ENCODE data around the gene NFIC.

DNA sequence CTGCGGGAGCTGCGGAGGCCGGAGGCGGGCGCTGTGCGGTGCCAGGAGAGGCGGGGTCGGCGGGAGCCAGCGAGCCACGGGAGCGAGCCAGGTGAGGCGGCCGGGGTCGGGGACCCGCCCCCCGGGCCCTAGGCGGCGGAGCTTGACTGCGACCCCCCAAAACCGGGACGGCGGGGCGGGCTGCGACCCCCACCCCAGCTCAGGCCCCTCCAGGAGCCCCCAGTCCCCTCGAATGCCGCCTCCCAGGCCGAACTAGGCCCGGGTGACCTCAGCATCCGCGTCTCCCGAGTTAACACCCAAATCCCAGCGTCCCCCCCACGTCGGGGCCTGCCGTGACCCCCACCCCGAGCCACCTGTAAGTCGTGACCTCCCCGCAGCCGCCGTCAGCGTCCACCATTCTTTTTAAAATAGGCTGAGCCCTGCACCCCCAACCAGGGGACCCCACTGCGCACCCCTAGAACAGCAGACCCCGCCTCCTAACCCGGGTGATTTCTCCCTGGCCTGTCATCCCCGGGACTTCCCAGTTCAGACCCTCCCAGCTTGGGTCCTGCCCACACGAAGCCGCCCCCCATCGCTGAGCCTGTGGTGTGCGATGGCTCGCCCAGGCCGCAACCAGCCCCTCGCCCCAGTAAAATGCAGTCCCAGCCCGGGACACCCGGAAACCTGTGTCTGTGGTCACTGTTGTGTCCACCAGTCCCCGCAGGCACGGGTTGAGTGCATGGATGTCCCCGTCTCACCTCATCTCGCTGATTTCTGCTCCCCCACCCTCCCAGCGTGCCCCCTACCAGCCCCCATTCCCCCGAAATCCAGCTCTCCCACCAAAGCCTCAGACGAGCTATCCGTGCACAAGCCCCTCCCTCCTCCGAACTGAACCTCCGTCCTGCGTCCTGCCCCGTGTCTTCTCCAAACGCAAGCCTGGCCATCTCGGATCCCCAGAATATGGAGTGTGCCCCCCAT lies 140.3 kb downstream of the NFIC start:
- TF ChIP-seq CTCF (IDR thresholded peaks at IDR 0.05) = no peak
- TF ChIP-seq EZH2 (IDR thresholded peaks at IDR 0.05) = no peak
- no peak for TF ChIP-seq EZH2phosphoT487 (IDR thresholded peaks at IDR 0.05)

Measured in neural progenitor cell (in vitro differentiated cells).